NCI-H187 treated with DMSO at 0.1 percent for 48 hours (cell line): Measurements from ENCODE around the gene ZNF827.
A peak's percentile ranks its signal among the peaks of the same experiment; 100 is the strongest.

ENCODE experiments used
- DNase-seq: peaks from one replicate; lab custom pipeline; 2025; lab: John Stamatoyannopoulos, UW

The ZNF827 gene

GRCh38 chr4:145760961-145761929 lies 177.4 kb downstream of the ZNF827 start:
- DNase-seq, result no peak

DNA sequence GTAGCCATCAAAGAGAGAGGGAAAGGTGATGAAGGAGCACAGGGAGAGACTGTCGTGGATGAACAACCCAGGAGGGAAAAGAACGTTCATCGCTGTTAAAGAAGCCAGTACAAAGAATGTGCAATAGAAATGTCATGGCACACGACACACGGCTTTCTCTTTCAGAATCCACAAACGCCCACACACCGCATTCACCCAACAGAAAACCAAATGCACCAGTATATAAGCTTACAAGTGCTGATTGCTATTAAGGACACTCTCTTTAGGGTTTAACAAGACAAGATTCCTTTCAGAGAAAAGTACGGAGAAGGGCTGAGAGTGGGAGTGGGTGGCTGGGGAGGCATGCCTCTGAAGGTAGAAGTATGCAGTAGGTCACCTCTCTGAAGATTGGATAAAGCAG lies 178.4 kb downstream of the ZNF827 start:
- no peak for DNase-seq

- no peak for DNase-seq
Observed at GRCh38 chr4:145757188-145757587, 181.4 kb downstream of the ZNF827 start.

GRCh38 chr4:145756244-145756643 lies 182.4 kb downstream of the ZNF827 start:
- no peak for DNase-seq

- DNase-seq, result no peak
Observed at GRCh38 chr4:145755802-145756201, 182.8 kb downstream of the ZNF827 start.

DNA sequence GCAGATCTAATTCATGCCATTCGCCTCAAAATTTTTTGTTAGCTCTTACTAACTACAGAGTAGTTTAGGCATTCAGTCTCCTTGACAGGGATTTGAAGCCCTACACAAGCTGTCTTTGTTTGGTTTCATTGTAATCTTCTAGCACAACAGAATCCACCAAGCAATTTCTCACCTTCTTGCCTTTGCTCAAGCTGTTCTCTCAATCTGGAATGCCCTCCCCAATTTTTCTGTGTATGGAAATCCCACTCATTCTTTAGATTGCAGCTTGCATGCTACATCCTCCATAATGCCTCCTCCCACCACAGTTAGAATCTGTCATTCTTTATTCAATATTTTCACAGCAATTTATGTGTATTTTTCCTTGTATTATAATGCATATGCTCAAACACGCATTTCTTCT lies 195.0 kb downstream of the ZNF827 start:
- DNase-seq, result no peak

DNA sequence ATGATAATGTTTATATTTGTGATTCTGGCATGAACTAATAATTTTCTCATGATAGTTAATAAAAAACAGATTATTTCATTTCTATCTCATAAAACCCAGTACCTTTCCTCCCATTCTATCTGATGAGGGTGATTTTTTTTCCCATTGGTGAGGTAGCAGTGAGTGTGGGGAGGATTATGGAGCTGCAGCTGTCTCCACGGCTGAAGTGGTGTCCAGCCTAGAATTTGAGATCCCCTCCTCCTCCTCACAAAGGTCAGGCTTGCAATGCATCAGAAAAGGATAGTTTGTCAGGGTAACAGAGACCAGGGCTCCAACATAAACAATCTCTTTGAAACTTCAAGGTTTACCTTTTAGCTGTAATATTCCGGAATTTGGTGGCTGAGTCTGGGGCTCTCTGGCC lies 197.8 kb downstream of the ZNF827 start:
- no peak for DNase-seq

DNA sequence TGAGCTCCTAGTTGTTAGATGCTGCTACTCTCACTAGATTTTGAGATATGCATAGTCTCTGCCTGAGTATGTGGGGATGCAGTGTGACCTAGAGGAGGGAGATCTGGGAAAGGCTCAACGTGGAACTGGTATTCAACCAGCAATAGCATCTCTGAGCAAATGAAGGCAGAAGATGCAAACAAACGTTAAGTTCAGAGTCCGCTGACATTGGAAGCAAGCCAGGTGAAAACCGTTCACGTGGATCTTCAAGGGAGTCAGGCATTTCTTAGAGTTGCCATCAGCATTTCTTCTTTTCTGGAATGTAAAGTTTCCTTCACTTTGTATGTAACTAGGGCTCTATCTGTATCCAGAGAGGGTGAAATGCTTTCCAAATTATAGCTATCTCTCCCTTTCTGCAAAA lies 198.8 kb downstream of the ZNF827 start:
- no peak for DNase-seq

GRCh38 chr4:145736241-145736831 lies 202.3 kb downstream of the ZNF827 start:
- no peak for DNase-seq

DNA sequence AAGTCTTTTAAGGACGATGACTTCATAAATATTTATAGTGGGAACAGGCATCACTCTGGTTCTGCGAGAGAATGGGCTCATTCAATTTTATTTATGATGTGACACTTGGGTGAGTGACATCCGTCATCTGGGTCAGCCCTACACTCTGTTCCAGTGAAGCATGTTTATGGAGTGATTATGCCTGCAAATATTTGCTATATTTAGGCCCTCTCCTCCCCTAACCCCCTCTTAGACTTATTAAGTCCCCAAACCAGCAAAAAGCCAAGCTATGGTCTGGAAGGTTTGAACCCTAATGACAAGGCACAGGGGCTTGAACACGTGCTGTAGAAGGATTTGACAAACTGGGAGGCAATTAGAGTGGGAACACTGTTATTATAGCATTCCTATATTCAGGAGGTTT lies 202.8 kb downstream of the ZNF827 start:
- DNase-seq, result no peak

- DNase-seq, result no peak
Observed at GRCh38 chr4:145735347-145735675, 203.3 kb downstream of the ZNF827 start.

DNA sequence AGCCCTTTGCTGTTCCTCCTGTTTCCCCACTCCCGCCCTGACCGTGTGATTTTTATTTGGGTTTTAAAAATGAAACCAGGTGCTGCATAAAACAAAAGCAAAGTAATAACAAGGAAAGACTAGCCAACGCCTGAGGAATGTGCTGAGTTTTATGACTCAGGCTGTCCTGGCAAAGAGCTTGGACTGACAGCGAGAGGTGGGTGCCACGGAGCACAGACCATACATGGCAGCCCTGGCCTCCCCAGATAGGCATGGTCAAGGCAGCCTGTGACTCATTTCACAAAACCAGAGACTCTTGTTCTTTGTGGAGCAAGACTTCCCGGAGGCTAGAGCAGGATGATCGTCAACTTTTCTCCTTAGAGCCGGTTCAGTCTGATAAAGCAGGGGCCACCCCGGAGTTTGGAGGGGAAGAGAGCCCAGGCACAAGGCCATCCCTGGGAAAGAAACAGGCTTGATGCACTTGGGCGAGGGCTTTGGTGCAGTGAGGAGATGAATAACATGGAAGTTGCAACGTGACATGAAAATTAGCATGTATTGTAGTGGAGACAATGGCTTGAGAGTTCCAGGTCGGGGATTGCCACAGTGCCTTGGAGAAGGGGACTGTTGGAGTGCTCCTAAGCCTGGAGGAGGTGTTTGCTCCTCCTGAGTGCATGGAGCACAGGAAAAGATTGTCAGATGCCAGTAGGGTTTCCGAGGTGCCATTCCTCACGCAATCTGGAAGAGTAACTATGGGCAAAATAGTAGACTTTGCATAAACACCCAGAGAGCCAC lies 203.9 kb downstream of the ZNF827 start:
- DNase-seq, result no peak

DNA sequence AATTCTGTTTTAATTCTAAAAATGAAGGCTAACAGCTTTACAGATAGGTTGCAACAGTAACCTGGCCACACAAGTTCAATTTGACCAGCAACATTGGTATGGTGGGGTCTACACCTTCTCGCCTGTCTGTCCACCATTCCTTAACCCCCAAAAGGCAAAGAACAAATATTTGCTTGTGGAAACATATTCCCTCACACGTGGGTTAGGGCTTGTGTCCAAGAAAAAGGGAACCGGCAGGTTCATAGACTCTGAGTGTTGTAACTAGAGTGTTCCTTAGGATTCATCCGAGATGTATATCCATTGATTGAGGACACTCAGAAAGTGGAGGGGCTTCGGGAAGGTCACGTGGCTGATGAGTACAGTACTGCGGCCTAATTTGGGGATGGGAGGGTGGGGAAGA lies 204.6 kb downstream of the ZNF827 start:
- no peak for DNase-seq

- peak; percentile 61 for DNase-seq
Observed at GRCh38 chr4:145732895-145733880, 205.4 kb downstream of the ZNF827 start.

- no peak for DNase-seq
Observed at GRCh38 chr4:145732001-145732815, 206.4 kb downstream of the ZNF827 start.

GRCh38 chr4:145731028-145731427 lies 207.6 kb downstream of the ZNF827 start:
- no peak for DNase-seq

GRCh38 chr4:145730026-145730425 lies 208.6 kb downstream of the ZNF827 start:
- DNase-seq, result no peak

- no peak for DNase-seq
Observed at GRCh38 chr4:145723336-145723735, 215.3 kb downstream of the ZNF827 start.

DNA sequence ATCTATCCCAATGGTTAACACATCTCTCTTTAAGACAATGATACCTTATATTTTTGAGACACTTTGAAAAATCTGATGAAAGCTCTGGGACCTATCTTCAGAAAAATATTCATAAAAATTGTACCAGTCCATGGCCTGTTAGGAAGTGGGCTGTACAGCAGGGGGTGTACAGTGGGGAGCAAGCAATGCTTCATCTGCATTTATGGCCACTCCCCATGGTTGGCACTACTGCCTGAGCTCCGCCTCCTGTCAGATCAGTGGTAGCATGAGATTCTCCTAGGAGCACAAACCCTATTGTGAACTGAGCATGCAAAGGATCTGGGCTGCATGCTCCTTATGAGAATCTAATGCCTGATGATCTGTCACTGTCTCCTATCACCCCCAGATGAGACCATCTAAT lies 216.1 kb downstream of the ZNF827 start:
- DNase-seq, result no peak

DNA sequence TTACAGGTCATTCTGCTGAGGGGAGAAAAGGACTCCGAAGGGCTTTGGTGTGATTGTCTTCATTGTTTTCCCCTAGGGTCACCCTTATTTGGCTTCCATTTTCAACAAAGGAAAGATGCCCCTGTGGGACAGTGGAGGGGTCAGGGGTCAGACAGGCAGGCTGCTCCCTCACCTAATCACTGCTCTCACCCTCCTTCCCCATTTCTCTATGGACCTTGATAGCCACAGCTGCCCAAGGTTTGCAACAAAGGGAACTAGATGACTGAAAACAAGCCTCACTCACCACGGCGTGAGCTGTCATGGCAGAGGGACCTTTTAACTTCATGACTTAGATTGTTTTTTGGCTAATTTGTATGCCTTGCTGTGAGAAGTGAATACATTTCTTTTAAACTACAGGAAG lies 218.0 kb downstream of the ZNF827 start:
- no peak for DNase-seq
